ENCODE measurements around the gene LCP1.

- no peak for TF ChIP-seq CTCF (IDR thresholded peaks at IDR 0.05; ENCODE audit: borderline replicate concordance, extremely low read depth, low read length, poor library complexity, severe bottlenecking)
- no peak for TF ChIP-seq EZH2 (IDR thresholded peaks at IDR 0.05; ENCODE audit: borderline replicate concordance, low read depth, low read length, severe bottlenecking)
Observed at GRCh38 chr13:46101002-46101401, 81.0 kb downstream of the LCP1 start.

Measured in DND-41 (cell line).